ENCODE results near the gene PLLP. TPM values are rescaled to one million over a fixed set of nuclear protein-coding genes. Genes with fewer than 3 reads are reported as not detected.

The PLLP gene
- total and polyA plus RNA-seq, 9 of the 15 experiments (the other 6 are each of a cell fraction or from before 2014, with no cell fraction given), result 0.09 to 0.96 (median 0.27) TPM

DNA sequence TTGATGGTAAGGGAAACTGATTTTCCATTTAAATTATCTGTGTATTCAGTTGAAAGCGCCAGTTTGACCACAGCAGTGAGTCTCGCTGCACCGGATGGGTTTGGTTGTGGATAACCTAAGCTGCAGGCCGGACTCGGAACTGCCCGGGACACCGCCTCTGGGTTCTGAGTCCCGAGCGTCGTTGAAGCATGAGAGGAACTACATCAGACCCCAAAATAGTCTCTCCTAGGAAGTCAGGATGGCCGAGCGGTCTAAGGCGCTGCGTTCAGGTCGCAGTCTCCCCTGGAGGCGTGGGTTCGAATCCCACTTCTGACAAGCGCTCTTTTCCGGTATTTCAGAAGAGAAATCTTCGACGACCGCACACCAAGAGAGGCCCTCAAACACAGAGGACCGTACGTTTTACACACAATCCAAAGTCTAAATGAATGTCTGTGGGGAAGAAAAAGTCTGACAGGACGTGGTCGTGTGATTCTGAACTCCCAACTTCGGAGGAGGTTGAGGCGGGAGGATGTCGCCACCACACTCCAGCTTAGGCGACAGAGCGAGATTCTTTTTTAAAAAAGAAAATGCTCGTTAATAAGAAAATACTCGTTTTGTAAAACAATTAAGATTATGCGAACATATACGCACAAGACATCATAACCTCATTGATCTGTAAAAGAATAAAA lies 15.4 kb upstream of the PLLP start (continued):
- TF ChIP-seq NKRF (IDR thresholded peaks at IDR 0.05; ENCODE audit: borderline replicate concordance), result peak; percentile 67; the same call in 1 of the 2 replicates
- no peak for TF ChIP-seq KDM5B (IDR thresholded peaks at IDR 0.05; ENCODE audit: insufficient replicate concordance, low read depth, low read length)
- TF ChIP-seq PHB (CRISPR knock-in tag; IDR thresholded peaks at IDR 0.05), result no peak
- TF ChIP-seq HMGN3 (IDR thresholded peaks at IDR 0.05; ENCODE audit: borderline replicate concordance, extremely low read depth, insufficient read length, low read depth, low read length), result no peak
- TF ChIP-seq ESRRB (CRISPR knock-in tag; IDR thresholded peaks at IDR 0.05; ENCODE audit: borderline replicate concordance), result 0 out of 2 replicates have a peak, but pooled peaks have one; percentile 51
- TF ChIP-seq ZNF75A (CRISPR knock-in tag; IDR thresholded peaks at IDR 0.05), result no peak
- TF ChIP-seq, protein P1, sequence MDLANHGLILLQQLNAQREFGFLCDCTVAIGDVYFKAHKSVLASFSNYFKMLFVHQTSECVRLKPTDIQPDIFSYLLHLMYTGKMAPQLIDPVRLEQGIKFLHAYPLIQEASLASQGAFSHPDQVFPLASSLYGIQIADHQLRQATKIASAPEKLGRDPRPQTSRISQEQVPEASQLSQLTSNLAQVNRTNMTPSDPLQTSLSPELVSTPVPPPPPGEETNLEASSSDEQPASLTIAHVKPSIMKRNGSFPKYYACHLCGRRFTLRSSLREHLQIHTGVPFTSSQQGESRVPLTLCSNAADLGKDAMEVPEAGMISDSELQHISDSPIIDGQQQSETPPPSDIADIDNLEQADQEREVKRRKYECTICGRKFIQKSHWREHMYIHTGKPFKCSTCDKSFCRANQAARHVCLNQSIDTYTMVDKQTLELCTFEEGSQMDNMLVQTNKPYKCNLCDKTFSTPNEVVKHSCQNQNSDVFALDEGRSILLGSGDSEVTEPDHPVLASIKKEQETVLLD (IDR thresholded peaks at IDR 0.05), result no peak
- no peak for TF ChIP-seq ZNF561 (CRISPR knock-in tag; conservative IDR thresholded peaks at IDR 0.05)
- 0 out of 2 replicates have a peak, but pooled peaks have one; percentile 76 for TF ChIP-seq ZNF717 (CRISPR knock-in tag; IDR thresholded peaks at IDR 0.05)
- no peak for TF ChIP-seq ZNF778 (CRISPR knock-in tag; IDR thresholded peaks at IDR 0.05)
- TF ChIP-seq, protein P2, sequence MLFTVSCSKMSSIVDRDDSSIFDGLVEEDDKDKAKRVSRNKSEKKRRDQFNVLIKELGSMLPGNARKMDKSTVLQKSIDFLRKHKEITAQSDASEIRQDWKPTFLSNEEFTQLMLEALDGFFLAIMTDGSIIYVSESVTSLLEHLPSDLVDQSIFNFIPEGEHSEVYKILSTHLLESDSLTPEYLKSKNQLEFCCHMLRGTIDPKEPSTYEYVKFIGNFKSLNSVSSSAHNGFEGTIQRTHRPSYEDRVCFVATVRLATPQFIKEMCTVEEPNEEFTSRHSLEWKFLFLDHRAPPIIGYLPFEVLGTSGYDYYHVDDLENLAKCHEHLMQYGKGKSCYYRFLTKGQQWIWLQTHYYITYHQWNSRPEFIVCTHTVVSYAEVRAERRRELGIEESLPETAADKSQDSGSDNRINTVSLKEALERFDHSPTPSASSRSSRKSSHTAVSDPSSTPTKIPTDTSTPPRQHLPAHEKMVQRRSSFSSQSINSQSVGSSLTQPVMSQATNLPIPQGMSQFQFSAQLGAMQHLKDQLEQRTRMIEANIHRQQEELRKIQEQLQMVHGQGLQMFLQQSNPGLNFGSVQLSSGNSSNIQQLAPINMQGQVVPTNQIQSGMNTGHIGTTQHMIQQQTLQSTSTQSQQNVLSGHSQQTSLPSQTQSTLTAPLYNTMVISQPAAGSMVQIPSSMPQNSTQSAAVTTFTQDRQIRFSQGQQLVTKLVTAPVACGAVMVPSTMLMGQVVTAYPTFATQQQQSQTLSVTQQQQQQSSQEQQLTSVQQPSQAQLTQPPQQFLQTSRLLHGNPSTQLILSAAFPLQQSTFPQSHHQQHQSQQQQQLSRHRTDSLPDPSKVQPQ (CRISPR knock-in tag; IDR thresholded peaks at IDR 0.05; ENCODE audit: borderline replicate concordance), result no peak
- TF ChIP-seq HOMEZ (CRISPR knock-in tag; IDR thresholded peaks at IDR 0.05), result no peak
- TF ChIP-seq ILK (tag; IDR thresholded peaks at IDR 0.05; ENCODE audit: borderline replicate concordance, low read depth), result no peak
- TF ChIP-seq ZNF785 (CRISPR knock-in tag; IDR thresholded peaks at IDR 0.05), result no peak
- 0 out of 2 replicates have a peak, but pooled peaks have one; percentile 19 for TF ChIP-seq HEY1 (CRISPR knock-in tag; IDR thresholded peaks at IDR 0.05; ENCODE audit: borderline replicate concordance)
- no peak for TF ChIP-seq CC2D1A (IDR thresholded peaks at IDR 0.05)
- TF ChIP-seq PRPF4 (IDR thresholded peaks at IDR 0.05; ENCODE audit: insufficient read depth, low read depth, low read length, poor library complexity, severe bottlenecking), result no peak

Data from K562 (cell line).